ENCODE results near the gene CDK5RAP2.

DNA sequence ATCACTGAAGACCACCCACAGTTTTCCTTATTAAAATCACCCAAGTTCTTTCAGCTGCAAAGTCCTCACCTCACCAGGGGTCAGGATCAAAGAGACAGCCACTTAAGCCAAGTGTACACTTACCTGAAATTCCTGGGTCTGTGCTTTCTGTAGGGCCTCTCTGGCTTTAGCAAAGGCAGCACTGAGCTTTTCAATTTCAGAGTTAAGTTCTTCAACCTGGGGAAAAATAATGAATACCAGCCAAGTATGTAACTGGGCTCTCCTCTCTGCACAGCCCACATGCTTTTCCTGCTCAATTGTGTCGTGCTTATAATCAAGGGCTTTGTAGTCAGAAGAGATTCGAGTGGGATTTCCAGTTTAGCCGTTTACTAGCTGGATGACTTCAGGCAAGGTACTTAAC lies 55.1 kb downstream of the CDK5RAP2 start:
- TF ChIP-seq, protein P1, sequence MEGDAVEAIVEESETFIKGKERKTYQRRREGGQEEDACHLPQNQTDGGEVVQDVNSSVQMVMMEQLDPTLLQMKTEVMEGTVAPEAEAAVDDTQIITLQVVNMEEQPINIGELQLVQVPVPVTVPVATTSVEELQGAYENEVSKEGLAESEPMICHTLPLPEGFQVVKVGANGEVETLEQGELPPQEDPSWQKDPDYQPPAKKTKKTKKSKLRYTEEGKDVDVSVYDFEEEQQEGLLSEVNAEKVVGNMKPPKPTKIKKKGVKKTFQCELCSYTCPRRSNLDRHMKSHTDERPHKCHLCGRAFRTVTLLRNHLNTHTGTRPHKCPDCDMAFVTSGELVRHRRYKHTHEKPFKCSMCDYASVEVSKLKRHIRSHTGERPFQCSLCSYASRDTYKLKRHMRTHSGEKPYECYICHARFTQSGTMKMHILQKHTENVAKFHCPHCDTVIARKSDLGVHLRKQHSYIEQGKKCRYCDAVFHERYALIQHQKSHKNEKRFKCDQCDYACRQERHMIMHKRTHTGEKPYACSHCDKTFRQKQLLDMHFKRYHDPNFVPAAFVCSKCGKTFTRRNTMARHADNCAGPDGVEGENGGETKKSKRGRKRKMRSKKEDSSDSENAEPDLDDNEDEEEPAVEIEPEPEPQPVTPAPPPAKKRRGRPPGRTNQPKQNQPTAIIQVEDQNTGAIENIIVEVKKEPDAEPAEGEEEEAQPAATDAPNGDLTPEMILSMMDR (IDR thresholded peaks at IDR 0.05), result no peak
- TF ChIP-seq POLR2A (IDR thresholded peaks at IDR 0.05), result no peak
- no peak for TF ChIP-seq EP300 (IDR thresholded peaks at IDR 0.05)
